ENCODE measurements around the gene MT1E.

- TF ChIP-seq, protein P1, sequence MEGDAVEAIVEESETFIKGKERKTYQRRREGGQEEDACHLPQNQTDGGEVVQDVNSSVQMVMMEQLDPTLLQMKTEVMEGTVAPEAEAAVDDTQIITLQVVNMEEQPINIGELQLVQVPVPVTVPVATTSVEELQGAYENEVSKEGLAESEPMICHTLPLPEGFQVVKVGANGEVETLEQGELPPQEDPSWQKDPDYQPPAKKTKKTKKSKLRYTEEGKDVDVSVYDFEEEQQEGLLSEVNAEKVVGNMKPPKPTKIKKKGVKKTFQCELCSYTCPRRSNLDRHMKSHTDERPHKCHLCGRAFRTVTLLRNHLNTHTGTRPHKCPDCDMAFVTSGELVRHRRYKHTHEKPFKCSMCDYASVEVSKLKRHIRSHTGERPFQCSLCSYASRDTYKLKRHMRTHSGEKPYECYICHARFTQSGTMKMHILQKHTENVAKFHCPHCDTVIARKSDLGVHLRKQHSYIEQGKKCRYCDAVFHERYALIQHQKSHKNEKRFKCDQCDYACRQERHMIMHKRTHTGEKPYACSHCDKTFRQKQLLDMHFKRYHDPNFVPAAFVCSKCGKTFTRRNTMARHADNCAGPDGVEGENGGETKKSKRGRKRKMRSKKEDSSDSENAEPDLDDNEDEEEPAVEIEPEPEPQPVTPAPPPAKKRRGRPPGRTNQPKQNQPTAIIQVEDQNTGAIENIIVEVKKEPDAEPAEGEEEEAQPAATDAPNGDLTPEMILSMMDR (IDR thresholded peaks at IDR 0.05; ENCODE audit: insufficient read depth, low read length): no peak
- TF ChIP-seq REST (IDR thresholded peaks at IDR 0.05; ENCODE audit: insufficient replicate concordance, low read depth): no peak
Measured at GRCh38 chr16:56637814-56638750, 12.5 kb downstream of the MT1E start, which contains the start of gene MT1A.

Measured in HL-60 (cell line).